ENCODE measurements around the gene HMGA1.

Gene HMGA1

GRCh38 chr6:34272013-34272926 lies 35.6 kb downstream of the HMGA1 start:
- ChIA-PET POLR2A (interaction anchor here (0.7 kb wide), 1 partner anchor 681 kb away, joined by 3 read pairs; no protein-coding TSS in a partner anchor), CTCF (interaction anchor here (0.6 to 0.9 kb wide), 2 partner anchors 9 to 121 kb away, joined by 3 to 4 read pairs; no protein-coding TSS in a partner anchor)
- H3K4me3 ChIP-seq (ENCODE audit: low read depth, low read length) = no peak overlapping the region
- no peak for TF ChIP-seq CTCF (IDR thresholded peaks at IDR 0.05; ENCODE audit: insufficient read depth, low read length, missing control alignments)
- DNase-seq (ENCODE audit: low read depth, low spot score) = no peak

- no peak for TF ChIP-seq CTCF (IDR thresholded peaks at IDR 0.05; ENCODE audit: insufficient read depth, low read length, missing control alignments)
- no peak overlapping the region for H3K4me3 ChIP-seq (ENCODE audit: low read depth, low read length)
- POLR2A ChIA-PET = interaction anchor here (0.6 kb wide), 1 partner anchor 18 kb away, joined by 4 read pairs; no protein-coding TSS in a partner anchor
- no peak for DNase-seq (ENCODE audit: low read depth, low spot score)
- CTCF ChIA-PET = interaction anchor here (0.6 kb wide), 1 partner anchor 8 kb away, joined by 4 read pairs; no protein-coding TSS in a partner anchor
Observed at GRCh38 chr6:34273242-34273805, 36.7 kb downstream of the HMGA1 start.

- TF ChIP-seq CTCF (IDR thresholded peaks at IDR 0.05; ENCODE audit: insufficient read depth, low read length, missing control alignments) = no peak
- DNase-seq (ENCODE audit: low read depth, low spot score) = no peak
- ChIA-PET CTCF (no interaction called here), POLR2A (interaction anchor here (0.6 kb wide), 1 partner anchor 17 kb away, joined by 4 read pairs; no protein-coding TSS in a partner anchor)
- H3K4me3 ChIP-seq (ENCODE audit: low read depth, low read length) = no peak overlapping the region
Observed at GRCh38 chr6:34274129-34274528, 37.5 kb downstream of the HMGA1 start.

- H3K4me3 ChIP-seq (ENCODE audit: low read depth, low read length) = no peak overlapping the region
- no peak for TF ChIP-seq CTCF (IDR thresholded peaks at IDR 0.05; ENCODE audit: insufficient read depth, low read length, missing control alignments)
- ChIA-PET CTCF (no interaction called here), POLR2A (no interaction called here)
- no peak for DNase-seq (ENCODE audit: low read depth, low spot score)
Observed at GRCh38 chr6:34275128-34275804, 38.6 kb downstream of the HMGA1 start.

GRCh38 chr6:34276191-34276590 lies 39.5 kb downstream of the HMGA1 start:
- DNase-seq (ENCODE audit: low read depth, low spot score) = no peak
- no peak overlapping the region for H3K4me3 ChIP-seq (ENCODE audit: low read depth, low read length)
- ChIA-PET CTCF (no interaction called here), POLR2A (no interaction called here)
- no peak for TF ChIP-seq CTCF (IDR thresholded peaks at IDR 0.05; ENCODE audit: insufficient read depth, low read length, missing control alignments)

Measured in AG04449 (cell line).